Stimulated activated naive CD8-positive, alpha-beta T cell treated with anti-CD3 and anti-CD28 coated beads, Interleukin-15, Interleukin-2, amounts not matched to agents 100 ng/mL and 50 ng/mL, for 24 hours (primary cell): ENCODE results near the gene SLC16A5.
A peak's percentile ranks its signal among the peaks of the same experiment; 100 is the strongest.

ENCODE experiments used
- H3K27ac Mint-ChIP-seq: one replicate; pipeline ENCODE4 v1.8.0; 2021; ENCODE audit warnings: mild to moderate bottlenecking, mixed read lengths
- H3K27me3 Mint-ChIP-seq: one replicate; pipeline ENCODE4 v1.8.0; 2021; ENCODE audit warnings: mixed read lengths
- H3K36me3 Mint-ChIP-seq: one replicate; pipeline ENCODE4 v1.8.0; 2021; ENCODE audit warnings: low read depth, mixed read lengths
- H3K4me1 Mint-ChIP-seq: one replicate; pipeline ENCODE4 v1.8.0; 2021; ENCODE audit warnings: low read depth, mixed read lengths
- H3K4me3 Mint-ChIP-seq: one replicate; pipeline ENCODE4 v1.8.0; 2021; ENCODE audit warnings: mild to moderate bottlenecking, mixed read lengths
- H3K9me3 Mint-ChIP-seq: one replicate; pipeline ENCODE4 v1.8.0; 2021; ENCODE audit warnings: mixed read lengths

SLC16A5 gene

DNA sequence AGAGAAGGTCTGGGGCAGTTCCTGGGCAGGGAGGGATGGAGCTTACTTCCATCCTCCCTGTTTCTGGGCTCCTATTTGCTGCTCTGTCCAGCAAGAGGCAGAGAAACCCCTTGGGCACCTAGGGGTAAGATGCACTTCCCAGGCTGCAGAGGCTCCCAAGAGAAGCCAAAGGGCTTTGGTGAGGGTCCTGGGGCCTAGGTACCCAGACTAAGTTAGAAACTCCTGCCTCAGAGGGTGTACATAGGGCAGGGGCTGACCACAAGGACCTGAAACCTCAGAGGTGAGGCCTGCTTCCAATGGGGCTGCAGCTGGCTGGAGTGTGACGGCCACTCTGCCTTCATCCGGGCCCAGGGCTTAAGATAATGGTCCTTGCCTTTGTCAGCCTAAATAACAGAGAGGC is 20.4 kb downstream of the SLC16A5 start:
- Mint-ChIP-seq H3K4me3 (peak overlapping the region; percentile 89), H3K4me1 (peaks cover 31% of the 10 kb centered on the region), H3K9me3 (no peaks in the 10 kb centered on the region), H3K27me3 (no peaks in the 10 kb centered on the region), H3K36me3 (peaks cover 4% of the 10 kb centered on the region), H3K27ac (no peak overlapping the region)

DNA sequence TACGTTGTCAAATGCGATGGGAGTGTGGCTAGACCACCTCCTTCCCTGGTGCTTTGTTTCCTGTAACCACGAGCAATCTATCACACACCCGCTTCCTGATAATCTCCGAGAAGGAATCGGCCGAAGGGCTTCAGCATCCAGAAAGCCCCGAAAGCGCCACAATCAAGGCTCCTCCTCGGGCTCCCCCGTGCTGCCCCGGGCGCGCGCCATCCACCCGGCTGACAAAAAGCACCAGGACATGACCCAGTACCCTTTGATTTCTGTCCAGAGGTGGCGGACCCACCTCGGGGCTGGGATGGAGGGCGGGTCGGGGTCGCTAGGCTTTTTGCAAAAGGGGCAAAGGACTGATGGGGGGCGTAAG is 21.3 kb downstream of the SLC16A5 start:
- peak overlapping the region; percentile 89 for H3K27ac Mint-ChIP-seq
- no peaks in the 10 kb centered on the region for H3K27me3 Mint-ChIP-seq
- peak overlapping the region; percentile 89 for H3K4me3 Mint-ChIP-seq
- no peaks in the 10 kb centered on the region for H3K9me3 Mint-ChIP-seq
- peaks cover 4% of the 10 kb centered on the region for H3K36me3 Mint-ChIP-seq
- H3K4me1 Mint-ChIP-seq, result peaks cover 36% of the 10 kb centered on the region

DNA sequence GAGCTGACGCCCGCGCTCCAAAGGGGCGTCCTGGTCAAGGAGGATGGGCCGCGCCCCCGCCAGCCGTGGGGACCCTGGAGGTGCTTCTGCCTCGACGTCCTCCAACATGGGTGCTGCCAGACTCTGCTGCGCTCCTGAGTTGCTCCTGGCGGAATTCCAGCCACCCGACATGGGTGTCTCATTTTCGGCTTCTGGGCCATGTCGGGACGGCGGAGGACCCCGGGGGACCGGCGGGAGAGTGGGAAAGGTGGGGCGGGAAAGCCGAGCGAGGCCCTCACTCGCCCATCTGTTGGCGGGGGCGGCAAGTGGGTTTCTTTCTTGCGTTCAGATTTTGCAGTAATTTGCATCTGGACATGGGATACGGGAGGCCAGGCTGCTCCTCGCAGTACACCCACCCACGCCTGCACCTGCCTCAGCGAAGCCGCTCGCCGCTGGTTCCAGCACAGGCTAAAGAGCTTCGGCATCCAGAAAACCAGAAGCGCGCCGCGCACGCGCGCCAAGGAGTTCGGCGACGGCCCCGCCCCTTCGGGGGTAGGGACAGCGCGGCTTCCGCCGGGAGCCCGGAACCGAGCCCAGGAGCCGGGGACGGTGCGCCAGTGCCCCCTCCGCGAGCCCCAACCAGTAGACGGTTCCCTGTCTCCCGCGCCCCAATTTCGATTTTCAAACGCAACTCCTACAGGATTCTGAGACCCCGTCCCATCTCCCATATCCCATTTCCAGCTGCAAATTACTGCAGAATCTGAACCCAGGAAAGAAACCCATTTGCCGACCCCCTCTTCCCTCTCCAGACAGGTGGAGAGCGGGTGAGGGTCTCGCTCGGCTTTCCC is 21.9 kb downstream of the SLC16A5 start, which contains the start of gene ARMC7:
TSS of gene ARMC7 (plus strand) at position 563 of the 827 bp plus-strand sequence. CDS start 320 bp downstream, outside the sequence.
- Mint-ChIP-seq H3K27ac (peak within 1 kb of the TSS; percentile 89), H3K27me3 (no peaks in the 10 kb centered on the region), H3K4me1 (peaks cover 42% of the 10 kb centered on the region), H3K36me3 (peaks cover 8% of the 10 kb centered on the region), H3K4me3 (peak within 1 kb of the TSS; percentile 89), H3K9me3 (no peaks in the 10 kb centered on the region)

DNA sequence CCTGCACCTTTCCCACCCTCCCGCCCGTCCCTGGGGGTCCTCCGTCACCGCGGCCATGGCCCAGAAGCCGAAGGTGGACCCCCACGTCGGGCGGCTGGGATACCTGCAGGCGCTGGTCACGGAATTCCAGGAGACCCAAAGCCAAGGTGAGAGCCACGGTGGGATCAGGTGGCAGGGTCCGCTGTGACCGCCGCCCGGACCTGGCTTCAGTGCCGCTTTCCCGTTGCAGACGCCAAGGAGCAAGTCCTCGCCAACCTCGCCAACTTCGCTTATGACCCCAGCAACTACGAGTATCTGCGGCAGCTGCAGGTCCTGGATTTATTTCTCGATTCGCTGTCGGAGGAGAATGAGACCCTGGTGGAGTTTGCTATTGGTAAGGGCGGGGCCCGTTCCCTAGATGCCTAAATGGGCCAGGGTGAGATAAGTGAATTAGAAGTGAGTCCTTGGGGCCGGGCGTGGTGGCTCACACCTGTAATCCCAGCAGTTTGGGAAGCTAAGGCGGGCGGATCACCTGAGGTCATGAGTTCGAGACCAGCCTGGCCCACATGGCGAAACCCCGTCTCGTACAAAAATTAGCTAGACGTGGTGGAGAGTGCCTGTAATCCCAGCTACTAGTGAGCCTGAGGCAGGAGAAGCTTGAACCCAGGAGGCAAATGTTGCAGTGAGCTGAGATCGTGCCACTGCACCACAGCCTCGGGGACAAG is 22.6 kb downstream of the SLC16A5 start:
- Mint-ChIP-seq H3K9me3 (no peaks in the 10 kb centered on the region), H3K4me1 (peaks cover 48% of the 10 kb centered on the region), H3K36me3 (peaks cover 13% of the 10 kb centered on the region), H3K27me3 (no peaks in the 10 kb centered on the region), H3K4me3 (peak overlapping the region; percentile 89), H3K27ac (peak overlapping the region; percentile 76)

DNA sequence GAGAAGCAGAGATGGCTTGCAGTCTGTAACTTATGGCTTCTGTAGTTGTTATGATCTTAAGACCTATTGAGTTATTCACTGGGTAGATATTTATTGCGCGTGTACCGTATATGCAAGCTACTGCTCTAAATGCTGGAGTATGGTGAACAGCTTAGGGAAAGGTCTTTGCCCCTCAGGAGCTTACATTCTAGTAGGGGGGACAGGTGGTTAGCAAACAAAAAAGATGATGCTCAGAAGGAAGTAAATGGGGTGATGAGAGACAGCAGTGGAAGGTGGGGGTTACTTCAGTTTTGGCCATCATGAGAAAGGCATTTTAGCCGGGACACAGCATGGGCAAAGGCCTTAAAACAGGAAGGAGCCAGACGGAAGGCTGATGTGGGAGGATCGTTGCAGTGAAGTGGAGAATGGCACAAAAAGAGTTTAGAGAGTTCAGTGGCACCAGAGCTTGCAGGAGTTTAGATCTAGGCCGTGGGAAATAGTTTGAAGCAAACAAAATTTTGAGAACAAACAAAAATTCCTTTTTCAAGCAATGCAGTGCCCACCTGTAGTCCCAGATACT is 24.1 kb downstream of the SLC16A5 start:
- Mint-ChIP-seq H3K27me3 (no peaks in the 10 kb centered on the region), H3K36me3 (peaks cover 13% of the 10 kb centered on the region), H3K4me1 (peaks cover 51% of the 10 kb centered on the region), H3K9me3 (no peaks in the 10 kb centered on the region), H3K27ac (peak overlapping the region; percentile 43), H3K4me3 (no peak overlapping the region)

DNA sequence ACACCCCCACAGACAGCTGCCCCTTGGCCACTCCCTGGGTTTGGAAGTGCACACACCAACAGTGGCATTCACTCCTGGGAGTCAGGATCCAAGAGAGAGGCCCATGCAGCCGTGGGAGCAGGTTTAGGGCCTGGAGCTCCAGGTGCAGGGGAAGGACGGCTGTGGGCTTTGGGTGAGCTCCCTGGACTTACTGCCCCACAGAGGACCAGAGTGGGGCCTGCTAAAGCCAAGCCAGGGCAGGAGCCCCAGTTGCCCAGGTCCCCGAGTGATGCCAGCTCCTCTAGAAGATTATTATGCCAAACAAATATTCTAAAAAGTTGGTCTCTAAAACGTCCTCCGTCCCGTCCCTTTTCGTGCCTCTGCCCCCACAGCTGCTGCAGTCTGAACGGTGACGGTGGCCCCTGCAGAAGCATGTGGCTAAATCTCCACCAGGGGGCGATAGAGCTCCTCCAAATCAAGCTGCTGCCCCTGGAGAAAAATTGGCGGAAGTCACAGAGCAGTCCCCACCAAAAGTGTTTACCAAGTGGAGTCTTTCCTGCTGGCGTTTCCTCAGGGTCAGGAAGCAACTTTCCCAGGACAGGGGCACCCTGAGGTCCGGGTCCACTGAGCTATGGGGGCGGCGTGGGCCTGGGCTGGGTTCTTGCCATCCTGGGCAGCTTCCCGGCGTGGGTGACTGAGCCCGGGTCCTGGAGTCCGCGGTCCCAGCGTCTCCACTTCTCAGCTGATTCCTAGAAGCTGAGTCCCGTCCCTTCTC is 26.2 kb downstream of the SLC16A5 start:
- Mint-ChIP-seq H3K4me3 (peak overlapping the region; percentile 84), H3K9me3 (no peaks in the 10 kb centered on the region), H3K36me3 (peaks cover 13% of the 10 kb centered on the region), H3K27ac (peak overlapping the region; percentile 93), H3K4me1 (peaks cover 51% of the 10 kb centered on the region), H3K27me3 (no peaks in the 10 kb centered on the region)

DNA sequence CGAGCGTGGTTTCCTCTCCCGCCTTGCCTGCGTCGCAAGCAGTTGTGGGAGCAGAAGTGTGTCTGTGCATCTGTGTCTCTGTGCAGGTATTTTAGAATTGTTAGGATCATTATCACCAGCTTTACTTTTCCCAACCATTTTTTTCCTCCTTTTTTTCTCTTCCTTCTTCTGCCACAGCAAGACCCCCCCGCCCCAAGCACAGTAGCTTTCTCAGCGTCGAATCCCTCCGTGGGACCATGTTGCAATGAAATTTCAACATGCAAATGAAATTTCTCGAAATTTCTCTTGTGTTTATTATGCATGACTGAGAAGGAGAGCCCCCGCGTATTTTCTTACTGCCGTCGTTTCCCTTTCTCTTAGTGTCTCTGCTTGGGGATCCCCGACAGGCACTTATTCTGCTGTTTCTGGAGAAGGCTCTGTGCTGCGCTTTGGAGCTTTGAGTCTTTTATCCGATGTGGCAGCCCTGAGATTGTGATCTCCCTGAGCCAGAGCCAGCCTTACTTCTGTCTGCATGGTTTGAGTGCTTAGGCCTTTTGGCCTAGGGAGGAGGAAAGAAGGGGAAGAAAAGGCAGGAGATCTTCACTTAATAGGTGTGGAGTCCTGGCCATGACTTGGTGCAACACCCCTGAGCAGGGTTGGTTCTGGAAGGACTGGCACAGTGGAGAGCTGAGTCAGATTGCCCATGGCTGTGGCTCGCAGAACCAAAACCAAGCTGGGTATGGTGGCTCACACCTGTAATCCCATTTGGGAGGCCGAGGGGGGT is 27.0 kb downstream of the SLC16A5 start:
- H3K27me3 Mint-ChIP-seq, result no peaks in the 10 kb centered on the region
- peaks cover 49% of the 10 kb centered on the region for H3K4me1 Mint-ChIP-seq
- peak overlapping the region; percentile 84 for H3K4me3 Mint-ChIP-seq
- peak overlapping the region; percentile 93 for H3K27ac Mint-ChIP-seq
- no peaks in the 10 kb centered on the region for H3K9me3 Mint-ChIP-seq
- peaks cover 13% of the 10 kb centered on the region for H3K36me3 Mint-ChIP-seq

DNA sequence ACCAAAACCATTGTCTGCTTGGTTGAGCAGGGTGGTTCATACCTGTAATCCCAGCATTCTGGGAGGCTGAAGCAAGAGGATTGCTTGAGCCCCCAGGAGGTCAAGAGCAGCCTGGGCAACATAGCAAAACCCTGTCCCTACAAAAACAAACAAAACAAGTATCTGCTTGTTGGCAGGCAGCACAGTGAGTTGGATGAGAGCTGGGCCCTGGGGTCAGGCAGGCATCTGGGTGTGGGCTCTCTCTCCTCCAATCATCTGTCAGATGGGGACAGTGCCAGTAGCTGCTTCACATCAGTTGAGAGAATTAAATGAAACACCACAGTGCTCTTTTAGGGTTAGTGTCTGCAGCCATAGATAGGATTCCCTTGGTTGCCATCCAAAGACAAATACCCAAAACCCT is 27.8 kb downstream of the SLC16A5 start:
- H3K36me3 Mint-ChIP-seq, result peaks cover 17% of the 10 kb centered on the region
- H3K27me3 Mint-ChIP-seq, result no peaks in the 10 kb centered on the region
- no peak overlapping the region for H3K4me3 Mint-ChIP-seq
- H3K4me1 Mint-ChIP-seq, result peaks cover 45% of the 10 kb centered on the region
- no peaks in the 10 kb centered on the region for H3K9me3 Mint-ChIP-seq
- H3K27ac Mint-ChIP-seq, result no peak overlapping the region

DNA sequence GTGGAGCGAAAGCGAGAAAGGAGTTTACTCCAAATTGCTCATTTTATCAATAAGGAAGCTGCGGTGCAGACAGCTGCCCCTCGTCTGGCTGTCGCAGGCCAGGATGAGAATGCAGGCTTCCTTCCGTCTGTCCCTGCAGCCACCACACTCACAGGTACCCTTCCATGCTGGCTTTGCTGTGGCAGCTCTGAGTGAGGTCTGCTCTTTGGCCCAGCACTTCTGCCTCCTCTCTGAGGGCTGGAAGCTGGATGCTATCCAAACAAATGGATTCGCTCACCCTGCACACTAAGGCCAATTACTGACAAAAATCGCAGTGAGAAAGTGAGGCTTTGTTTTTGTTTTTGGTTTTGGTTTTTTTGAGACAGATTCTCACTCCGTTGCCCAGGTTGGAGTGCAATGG is 29.0 kb downstream of the SLC16A5 start:
- H3K27ac Mint-ChIP-seq, result no peak overlapping the region
- H3K36me3 Mint-ChIP-seq, result peaks cover 22% of the 10 kb centered on the region
- H3K27me3 Mint-ChIP-seq, result no peaks in the 10 kb centered on the region
- no peak overlapping the region for H3K4me3 Mint-ChIP-seq
- peaks cover 34% of the 10 kb centered on the region for H3K4me1 Mint-ChIP-seq
- H3K9me3 Mint-ChIP-seq, result no peaks in the 10 kb centered on the region

DNA sequence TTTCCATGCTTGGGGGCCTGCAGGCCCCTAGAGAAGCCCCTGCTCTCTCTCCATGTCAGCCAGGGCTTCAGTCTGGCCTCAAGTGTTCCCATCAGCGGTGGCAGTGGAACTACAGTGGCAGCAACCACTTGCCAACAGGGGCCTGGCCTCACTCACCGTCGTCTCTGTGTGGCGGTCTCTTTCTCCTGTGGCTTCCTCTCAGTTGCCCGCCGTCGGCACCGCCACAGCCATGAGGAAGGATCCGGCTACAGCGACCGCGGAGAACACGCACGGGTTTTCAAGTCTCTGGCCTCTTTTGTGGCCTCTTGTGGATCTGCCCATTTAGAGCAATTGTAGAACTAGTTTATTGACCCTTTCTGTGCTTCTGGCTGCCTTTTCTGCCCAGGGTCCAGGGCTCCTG is 30.6 kb downstream of the SLC16A5 start:
- Mint-ChIP-seq H3K4me1 (peaks cover 29% of the 10 kb centered on the region), H3K27me3 (no peaks in the 10 kb centered on the region), H3K4me3 (no peak overlapping the region), H3K36me3 (peaks cover 20% of the 10 kb centered on the region), H3K9me3 (no peaks in the 10 kb centered on the region), H3K27ac (no peak overlapping the region)

DNA sequence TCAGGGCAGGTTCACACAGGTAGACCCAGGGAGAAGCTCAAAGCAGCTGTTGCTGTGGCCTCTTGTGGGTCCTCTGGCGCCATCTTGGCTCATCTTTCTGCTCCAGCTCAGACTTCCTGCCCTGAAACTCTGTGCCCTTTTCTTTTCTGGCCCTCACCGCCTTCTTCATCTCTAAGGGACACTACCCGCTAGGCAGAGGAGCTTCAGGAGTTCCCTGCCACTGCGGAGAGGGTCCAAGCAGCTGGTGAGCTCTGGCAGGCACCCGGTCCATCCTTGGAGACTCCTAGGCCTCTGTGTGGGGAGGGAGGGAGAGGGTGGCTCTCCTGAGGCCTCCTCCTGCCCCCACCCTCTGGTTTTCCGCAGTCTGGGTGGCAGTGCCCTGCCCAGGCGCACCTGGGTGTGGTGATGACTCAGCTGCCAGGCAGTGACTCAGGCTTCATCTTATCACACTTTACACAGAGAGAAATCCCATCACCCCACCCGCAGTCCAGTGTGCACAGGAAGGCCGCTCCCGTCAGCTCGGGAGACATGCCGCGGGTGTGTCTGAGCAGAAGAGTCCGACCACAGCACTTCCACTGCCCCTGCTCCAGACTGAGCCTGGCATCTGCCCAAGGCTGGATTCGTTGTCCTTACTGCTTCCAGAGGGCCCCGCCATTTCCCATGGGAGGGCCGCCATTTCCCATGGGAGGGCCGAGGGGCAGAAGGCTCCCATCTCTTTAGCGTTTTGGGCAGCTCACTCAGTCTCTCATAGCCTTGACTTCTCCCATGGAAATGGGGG is 36.5 kb downstream of the SLC16A5 start:
- H3K4me3 Mint-ChIP-seq, result peak overlapping the region; percentile 25

DNA sequence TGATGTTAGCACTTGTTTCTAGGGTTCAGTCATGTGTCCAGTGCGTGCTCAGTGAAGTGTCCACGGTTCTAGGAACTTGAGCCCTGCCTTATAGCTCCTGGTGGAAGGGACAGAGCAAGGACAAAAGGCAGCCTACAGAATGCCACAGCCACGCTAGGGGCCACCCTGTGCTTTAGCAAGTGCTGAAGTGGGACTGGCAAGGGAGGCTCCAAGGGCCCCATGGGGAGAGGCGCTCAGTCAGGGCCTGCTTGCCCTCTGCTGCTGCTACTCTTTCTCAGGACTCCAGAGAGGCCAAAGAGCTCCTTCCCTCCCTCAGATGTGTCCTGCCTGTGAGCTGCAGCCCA is 37.0 kb downstream of the SLC16A5 start:
- H3K9me3 Mint-ChIP-seq, result no peaks in the 10 kb centered on the region
- peaks cover 33% of the 10 kb centered on the region for H3K4me1 Mint-ChIP-seq
- H3K27ac Mint-ChIP-seq, result peak overlapping the region; percentile 11

More for the DNA sequence above, 36.5 kb downstream of the SLC16A5 start:
- H3K27ac Mint-ChIP-seq, result peak overlapping the region; percentile 66
- H3K36me3 Mint-ChIP-seq, result peaks cover 15% of the 10 kb centered on the region
- H3K27me3 Mint-ChIP-seq, result no peaks in the 10 kb centered on the region
- H3K9me3 Mint-ChIP-seq, result no peaks in the 10 kb centered on the region
- H3K4me1 Mint-ChIP-seq, result peaks cover 29% of the 10 kb centered on the region

DNA sequence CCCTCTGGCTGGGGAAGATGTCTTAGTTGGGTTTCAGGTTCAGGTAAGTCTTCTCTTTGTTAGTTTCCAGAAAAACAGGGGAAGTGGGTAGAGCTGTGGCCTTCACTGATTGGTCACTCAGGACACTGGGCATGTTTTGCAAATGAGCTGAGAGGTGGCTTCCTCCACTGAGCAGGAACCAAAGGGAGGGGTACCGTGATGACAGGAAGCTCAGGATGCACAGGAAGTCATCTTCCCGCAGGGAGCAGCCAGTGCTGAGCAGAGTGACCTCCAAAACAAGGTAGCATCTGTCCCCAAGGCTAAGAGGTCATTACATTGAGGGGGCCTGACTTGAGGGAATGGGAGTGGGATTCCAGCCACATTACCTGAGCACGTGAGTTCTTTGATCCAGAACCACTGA is 38.2 kb downstream of the SLC16A5 start:
- Mint-ChIP-seq H3K4me1 (peaks cover 39% of the 10 kb centered on the region), H3K27me3 (no peaks in the 10 kb centered on the region), H3K9me3 (no peaks in the 10 kb centered on the region), H3K4me3 (no peak overlapping the region), H3K36me3 (peaks cover 13% of the 10 kb centered on the region), H3K27ac (no peak overlapping the region)

More for the DNA sequence above, 37.0 kb downstream of the SLC16A5 start:
- no peak overlapping the region for H3K4me3 Mint-ChIP-seq
- H3K27me3 Mint-ChIP-seq, result no peaks in the 10 kb centered on the region
- H3K36me3 Mint-ChIP-seq, result peaks cover 15% of the 10 kb centered on the region
